C4-2B (cell line): ENCODE results near the gene JAZF1.

Experiments
- H3K27ac ChIP-seq: fragments of 450-650 bp; 2 replicates; pipeline ENCODE4 v1.5.1; 2017
- CTCF ChIP-seq: fragments of 450-650 bp; conservative IDR thresholded peaks from 2 replicates; pipeline ENCODE4 v1.5.1; 2017; ENCODE audit warnings: mild to moderate bottlenecking
- ZFX ChIP-seq: fragments of 450-650 bp; IDR thresholded peaks from 2 replicates; pipeline ENCODE4 v1.6.1; 2017

JAZF1 gene

GRCh38 chr7:27804139-27804538, 376.5 kb downstream of the JAZF1 start:
- H3K27ac ChIP-seq = no peak overlapping the region
- TF ChIP-seq ZFX = no peak
- no peak for TF ChIP-seq CTCF

DNA sequence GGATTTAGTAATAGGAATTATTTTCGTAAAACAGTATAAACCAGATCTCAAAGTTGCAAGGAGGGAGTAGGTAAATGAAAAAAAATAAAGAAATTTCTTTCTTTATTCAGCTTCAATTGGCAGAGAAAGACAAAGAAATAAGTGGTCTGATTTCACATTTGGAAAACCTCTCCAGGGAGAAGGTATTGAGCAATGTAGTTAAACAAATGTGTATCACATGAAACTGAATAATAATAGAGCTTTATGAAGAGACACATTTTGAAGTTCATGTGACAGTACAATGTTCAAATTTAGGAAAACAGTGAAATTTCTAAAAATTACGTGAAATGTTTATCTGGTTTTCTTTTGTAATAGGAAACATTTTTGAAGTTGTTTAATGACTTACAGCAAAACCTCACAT, 377.6 kb downstream of the JAZF1 start:
- no peak for TF ChIP-seq ZFX
- no peak for TF ChIP-seq CTCF
- no peak overlapping the region for H3K27ac ChIP-seq

DNA sequence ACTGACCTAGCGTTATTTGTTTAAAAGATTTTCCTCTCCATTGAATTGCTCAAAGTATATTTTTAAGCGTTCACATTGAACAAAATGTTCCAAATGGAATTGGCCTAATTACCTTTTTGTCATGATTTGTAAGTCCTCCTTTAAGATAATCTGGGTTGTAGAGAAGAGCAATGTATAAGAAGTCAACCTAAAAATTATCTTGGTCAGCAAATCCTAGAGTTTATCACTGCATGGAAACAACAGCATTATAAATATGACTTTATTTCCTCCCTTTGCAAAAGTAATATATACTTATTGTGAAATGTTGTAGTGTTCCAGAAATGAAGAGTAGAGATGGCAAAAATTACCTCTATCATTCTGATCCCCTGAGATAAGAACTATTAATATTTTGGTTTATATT, 381.4 kb downstream of the JAZF1 start:
- TF ChIP-seq CTCF = no peak
- no peak for TF ChIP-seq ZFX

GRCh38 chr7:27795977-27796376, 384.6 kb downstream of the JAZF1 start:
- TF ChIP-seq CTCF = no peak
- no peak for TF ChIP-seq ZFX
- H3K27ac ChIP-seq = no peak overlapping the region

More for the DNA sequence above, 381.4 kb downstream of the JAZF1 start:
- H3K27ac ChIP-seq = no peak overlapping the region

GRCh38 chr7:27793780-27794179, 386.8 kb downstream of the JAZF1 start:
- TF ChIP-seq ZFX (no peak), CTCF (no peak)
- H3K27ac ChIP-seq = no peak overlapping the region

GRCh38 chr7:27788437-27788836, 392.2 kb downstream of the JAZF1 start:
- no peak for TF ChIP-seq CTCF
- TF ChIP-seq ZFX = no peak
- no peak overlapping the region for H3K27ac ChIP-seq

GRCh38 chr7:27784399-27785053, 396.1 kb downstream of the JAZF1 start:
- peak overlapping the region; percentile 42; the same call in 1 of the 2 replicates for H3K27ac ChIP-seq
- TF ChIP-seq ZFX (no peak), CTCF (peak; percentile 63)
